Measurements from ENCODE around the gene MYO9A. TPM values are rescaled to one million over a fixed set of nuclear protein-coding genes. Genes with fewer than 3 reads are reported as not detected.

MYO9A gene
- total RNA-seq, 1 experiment from 2014 or later = 21.4 TPM

- TF ChIP-seq CTCF (conservative IDR thresholded peaks at IDR 0.05) = no peak
- no peak overlapping the region for H4K8ac ChIP-seq (replicated peaks; ENCODE audit: insufficient read length, low read depth, low read length)
- DNase-seq = no peak
- H2BK5ac ChIP-seq (ENCODE audit: insufficient read length, low read length) = no peak overlapping the region
- H3K79me2 ChIP-seq (ENCODE audit: insufficient read depth, low read length) = no peaks in the 10 kb centered on the region
- H3K27me3 ChIP-seq (ENCODE audit: insufficient read depth, low read length) = no peaks in the 10 kb centered on the region
- H3K9me3 ChIP-seq (ENCODE audit: control insufficient read depth, low read depth, low read length) = no peaks in the 10 kb centered on the region
- H3K23ac ChIP-seq (ENCODE audit: insufficient read length, low read depth, low read length) = no peak overlapping the region
- H4K20me1 ChIP-seq (ENCODE audit: control insufficient read depth, insufficient read depth, insufficient read length) = no peaks in the 10 kb centered on the region
- no peak overlapping the region for H4K91ac ChIP-seq (ENCODE audit: insufficient read length, low read depth, low read length)
- H4K5ac ChIP-seq (ENCODE audit: insufficient read length, low read depth, low read length) = no peak overlapping the region
- H3K56ac ChIP-seq (ENCODE audit: insufficient read length, low read depth, low read length) = no peak overlapping the region
- Mint-ChIP-seq H3K27me3 (ENCODE audit: low read depth) (no peaks in the 10 kb centered on the region), H3K4me1 (peaks cover 0 to 6% of the 10 kb centered on the region in 2 experiments; a peak in 2 of 4 replicates), H3K9me3 (no peaks in the 10 kb centered on the region), H3K4me3 (no peak overlapping the region), H3K36me3 (ENCODE audit: insufficient read depth in 1 of 3, low read depth in 3 of 3) (peaks cover 0 to under 1% (median 0%) of the 10 kb centered on the region in 3 experiments; a peak in 2 of 7 replicates), H3K27ac (no peak overlapping the region)
- H3K79me1 ChIP-seq (ENCODE audit: insufficient read depth, low read depth, low read length, poor library complexity, severe bottlenecking) = no peaks in the 10 kb centered on the region
- H2BK20ac ChIP-seq (ENCODE audit: low read depth, low read length, poor library complexity, severe bottlenecking) = no peak overlapping the region
- H3K14ac ChIP-seq (ENCODE audit: insufficient read depth, low read length) = no peak overlapping the region
- H3K23me2 ChIP-seq (ENCODE audit: insufficient read length, low read depth, low read length, poor library complexity, severe bottlenecking) = no peaks in the 10 kb centered on the region
- H2AFZ ChIP-seq (ENCODE audit: low read length) = no peak overlapping the region
- H3K18ac ChIP-seq (ENCODE audit: insufficient read length, low read depth, low read length) = no peak overlapping the region
- no peak overlapping the region for H3K4me2 ChIP-seq (ENCODE audit: insufficient read depth, insufficient read length, low read length)
- H2BK12ac ChIP-seq (ENCODE audit: insufficient read length, low read depth, low read length) = no peak overlapping the region
- H3K9ac ChIP-seq (ENCODE audit: extremely low read depth, insufficient read length, low read length) = no peak overlapping the region
- H3K4ac ChIP-seq (ENCODE audit: low read depth, low read length) = no peak overlapping the region
- no peaks in the 10 kb centered on the region for H3K4me1 ChIP-seq (ENCODE audit: insufficient read depth, low read length)
- H2BK120ac ChIP-seq (ENCODE audit: low read depth, low read length, poor library complexity, severe bottlenecking) = no peak overlapping the region
- no peak overlapping the region for H2BK15ac ChIP-seq (ENCODE audit: low read depth, low read length)
- H3T11ph ChIP-seq (ENCODE audit: low read length) = no peak overlapping the region
- WGBS (ENCODE audit: extremely low coverage, insufficient read length, low lambda C conversion rate) = no CpG with 5 or more reads among the region's 3 CpGs
- no peak overlapping the region for H2AK5ac ChIP-seq (ENCODE audit: insufficient read length, low read length)
- no peak overlapping the region for H3K27ac ChIP-seq (ENCODE audit: insufficient read length, low read depth, low read length)
These were observed 180.2 kb downstream of the MYO9A start for GRCh38 chr15:71937650-71938311.
